ENCODE measurements around the gene PCDHA12.
"Not testable (repeated sequence)": the region's sequence is repeated elsewhere in the genome, so short reads cannot be mapped to it uniquely, and the experiment has no call there.

PCDHA12 gene

GRCh38 chr5:140875085-140876065 is at the start of gene PCDHA12:
Gene PCDHA12 (plus strand): TSS chr5:140875308. CDS start chr5:140875473, 165 bp downstream.
- no peak within 1 kb of the TSS for H3K27ac ChIP-seq
- no peak for DNase-seq (ENCODE audit: low read depth, low spot score)

GRCh38 chr5:140827704-140828361 is 47.3 kb upstream of the PCDHA12 start, which contains the start of gene PCDHA6:
Gene PCDHA6 (plus strand): TSS chr5:140827960. CDS start chr5:140828092, 132 bp downstream.
- H3K27ac ChIP-seq: no peak within 1 kb of the TSS
- DNase-seq (ENCODE audit: low read depth, low spot score): no peak

GRCh38 chr5:140828362-140828737 is 46.8 kb upstream of the PCDHA12 start:
- H3K27ac ChIP-seq: no peak overlapping the region
- DNase-seq (ENCODE audit: low read depth, low spot score): no peak

GRCh38 chr5:140829511-140830501 is 45.3 kb upstream of the PCDHA12 start:
- not testable (repeated sequence) for DNase-seq (ENCODE audit: low read depth, low spot score); H3K27ac ChIP-seq

GRCh38 chr5:140833993-140834392 is 41.1 kb upstream of the PCDHA12 start, which contains the start of gene PCDHA7:
Gene PCDHA7 (plus strand): TSS chr5:140834269. CDS start chr5:140834384, 115 bp downstream.
- DNase-seq (ENCODE audit: low read depth, low spot score): no peak
- H3K27ac ChIP-seq: no peak within 1 kb of the TSS

- H3K27ac ChIP-seq; DNase-seq (ENCODE audit: low read depth, low spot score): not testable (repeated sequence)
These were observed 40.6 kb upstream of the PCDHA12 start for GRCh38 chr5:140834439-140835008.

GRCh38 chr5:140835622-140836510 is 39.2 kb upstream of the PCDHA12 start:
- H3K27ac ChIP-seq: no peak overlapping the region
- DNase-seq (ENCODE audit: low read depth, low spot score): no peak

- no peak within 1 kb of the TSS for H3K27ac ChIP-seq
- no peak for DNase-seq (ENCODE audit: low read depth, low spot score)
These were observed 33.8 kb upstream of the PCDHA12 start, which contains the start of gene PCDHA8 for GRCh38 chr5:140840978-140841962. Gene PCDHA8 (plus strand): TSS chr5:140841187. CDS start chr5:140841322, 135 bp downstream.

GRCh38 chr5:140842798-140843733 is 32.0 kb upstream of the PCDHA12 start:
- H3K27ac ChIP-seq: no peak overlapping the region
- DNase-seq (ENCODE audit: low read depth, low spot score): no peak

GRCh38 chr5:140848139-140849102 is 26.7 kb upstream of the PCDHA12 start, which contains the start of gene PCDHA9:
Gene PCDHA9 (plus strand): TSS chr5:140848382. CDS start chr5:140848496, 114 bp downstream.
- not testable (repeated sequence) for DNase-seq (ENCODE audit: low read depth, low spot score); H3K27ac ChIP-seq

GRCh38 chr5:140849831-140850634 is 25.1 kb upstream of the PCDHA12 start:
- DNase-seq (ENCODE audit: low read depth, low spot score); H3K27ac ChIP-seq: not testable (repeated sequence)

- DNase-seq (ENCODE audit: low read depth, low spot score): no peak
- no peak within 1 kb of the TSS for H3K27ac ChIP-seq
These were observed 19.1 kb upstream of the PCDHA12 start, which contains the start of gene PCDHA10 for GRCh38 chr5:140855772-140856674. Gene PCDHA10 (plus strand): TSS chr5:140855897. CDS start chr5:140856049, 152 bp downstream.
